ENCODE measurements around the gene RAI1.
A peak's percentile ranks its signal among the peaks of the same experiment; 100 is the strongest.

Gene RAI1

DNA sequence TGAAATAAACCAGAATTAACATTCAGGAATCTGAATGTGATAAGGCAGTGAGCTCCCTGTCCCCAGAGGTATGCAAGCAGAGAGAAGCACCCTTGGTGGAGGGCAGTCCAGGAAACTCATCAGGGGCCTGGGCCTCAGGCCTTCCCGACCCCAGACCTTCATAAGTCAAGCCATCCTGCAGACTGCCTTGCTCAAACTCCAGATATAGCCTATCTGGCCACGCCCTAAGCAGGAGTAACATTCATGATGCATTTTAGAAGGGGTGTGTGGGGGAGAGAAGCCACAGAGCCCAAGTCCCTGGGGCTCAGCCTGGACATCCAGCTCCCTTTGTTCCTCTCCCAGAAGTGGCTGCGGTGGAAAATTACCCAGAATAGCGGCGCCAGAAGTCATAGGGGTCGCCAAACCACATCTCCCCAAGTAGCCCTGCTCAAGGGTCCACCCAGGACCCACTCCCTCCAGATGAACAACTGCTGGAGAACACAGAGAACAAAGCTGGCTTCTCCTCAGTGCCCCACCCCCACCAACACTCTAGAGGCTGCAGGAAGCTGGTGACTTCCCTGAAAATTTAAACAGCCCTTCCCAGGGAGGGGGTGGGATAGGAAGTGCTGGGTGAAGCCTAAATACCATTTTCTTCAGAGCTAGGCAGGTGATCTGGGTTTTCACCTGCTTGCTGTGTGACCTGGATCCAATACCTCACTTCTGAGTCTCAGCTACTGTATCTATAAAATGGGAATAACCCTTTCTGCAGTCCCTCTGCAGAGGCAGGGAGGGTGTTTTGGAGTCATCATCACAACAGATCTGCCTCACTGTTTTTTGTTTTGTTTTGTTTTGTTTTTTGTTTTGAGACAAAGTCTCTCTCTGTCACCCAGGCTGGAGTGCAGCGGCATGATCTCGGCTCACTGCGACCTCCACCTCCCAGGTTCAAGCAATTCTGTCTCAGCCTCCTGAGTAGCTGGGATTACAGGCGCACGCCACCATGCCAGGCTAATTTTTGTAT, 157.0 kb downstream of the RAI1 start (continued):
- TF ChIP-seq, protein P1, sequence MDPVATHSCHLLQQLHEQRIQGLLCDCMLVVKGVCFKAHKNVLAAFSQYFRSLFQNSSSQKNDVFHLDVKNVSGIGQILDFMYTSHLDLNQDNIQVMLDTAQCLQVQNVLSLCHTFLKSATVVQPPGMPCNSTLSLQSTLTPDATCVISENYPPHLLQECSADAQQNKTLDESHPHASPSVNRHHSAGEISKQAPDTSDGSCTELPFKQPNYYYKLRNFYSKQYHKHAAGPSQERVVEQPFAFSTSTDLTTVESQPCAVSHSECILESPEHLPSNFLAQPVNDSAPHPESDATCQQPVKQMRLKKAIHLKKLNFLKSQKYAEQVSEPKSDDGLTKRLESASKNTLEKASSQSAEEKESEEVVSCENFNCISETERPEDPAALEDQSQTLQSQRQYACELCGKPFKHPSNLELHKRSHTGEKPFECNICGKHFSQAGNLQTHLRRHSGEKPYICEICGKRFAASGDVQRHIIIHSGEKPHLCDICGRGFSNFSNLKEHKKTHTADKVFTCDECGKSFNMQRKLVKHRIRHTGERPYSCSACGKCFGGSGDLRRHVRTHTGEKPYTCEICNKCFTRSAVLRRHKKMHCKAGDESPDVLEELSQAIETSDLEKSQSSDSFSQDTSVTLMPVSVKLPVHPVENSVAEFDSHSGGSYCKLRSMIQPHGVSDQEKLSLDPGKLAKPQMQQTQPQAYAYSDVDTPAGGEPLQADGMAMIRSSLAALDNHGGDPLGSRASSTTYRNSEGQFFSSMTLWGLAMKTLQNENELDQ (tag by site-specific recombination; IDR thresholded peaks at IDR 0.05; ENCODE audit: low read depth), result no peak
- peak; percentile 18; the same call in 1 of the 2 replicates for TF ChIP-seq PRDM1 (tag by site-specific recombination; IDR thresholded peaks at IDR 0.05)
- no peak for TF ChIP-seq ZNF610 (tag by site-specific recombination; IDR thresholded peaks at IDR 0.05; ENCODE audit: borderline replicate concordance)
- TF ChIP-seq, protein P2, sequence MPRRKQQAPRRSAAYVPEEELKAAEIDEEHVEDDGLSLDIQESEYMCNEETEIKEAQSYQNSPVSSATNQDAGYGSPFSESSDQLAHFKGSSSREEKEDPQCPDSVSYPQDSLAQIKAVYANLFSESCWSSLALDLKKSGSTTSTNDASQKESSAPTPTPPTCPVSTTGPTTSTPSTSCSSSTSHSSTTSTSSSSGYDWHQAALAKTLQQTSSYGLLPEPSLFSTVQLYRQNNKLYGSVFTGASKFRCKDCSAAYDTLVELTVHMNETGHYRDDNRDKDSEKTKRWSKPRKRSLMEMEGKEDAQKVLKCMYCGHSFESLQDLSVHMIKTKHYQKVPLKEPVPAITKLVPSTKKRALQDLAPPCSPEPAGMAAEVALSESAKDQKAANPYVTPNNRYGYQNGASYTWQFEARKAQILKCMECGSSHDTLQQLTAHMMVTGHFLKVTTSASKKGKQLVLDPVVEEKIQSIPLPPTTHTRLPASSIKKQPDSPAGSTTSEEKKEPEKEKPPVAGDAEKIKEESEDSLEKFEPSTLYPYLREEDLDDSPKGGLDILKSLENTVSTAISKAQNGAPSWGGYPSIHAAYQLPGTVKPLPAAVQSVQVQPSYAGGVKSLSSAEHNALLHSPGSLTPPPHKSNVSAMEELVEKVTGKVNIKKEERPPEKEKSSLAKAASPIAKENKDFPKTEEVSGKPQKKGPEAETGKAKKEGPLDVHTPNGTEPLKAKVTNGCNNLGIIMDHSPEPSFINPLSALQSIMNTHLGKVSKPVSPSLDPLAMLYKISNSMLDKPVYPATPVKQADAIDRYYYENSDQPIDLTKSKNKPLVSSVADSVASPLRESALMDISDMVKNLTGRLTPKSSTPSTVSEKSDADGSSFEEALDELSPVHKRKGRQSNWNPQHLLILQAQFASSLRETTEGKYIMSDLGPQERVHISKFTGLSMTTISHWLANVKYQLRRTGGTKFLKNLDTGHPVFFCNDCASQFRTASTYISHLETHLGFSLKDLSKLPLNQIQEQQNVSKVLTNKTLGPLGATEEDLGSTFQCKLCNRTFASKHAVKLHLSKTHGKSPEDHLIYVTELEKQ (tag by site-specific recombination; IDR thresholded peaks at IDR 0.05; ENCODE audit: borderline replicate concordance), result no peak
- TF ChIP-seq ZNF138 (tag by site-specific recombination; IDR thresholded peaks at IDR 0.05; ENCODE audit: borderline replicate concordance), result no peak
- TF ChIP-seq OSR2 (tag by site-specific recombination; IDR thresholded peaks at IDR 0.05), result peak; percentile 59; the same call in 1 of the 2 replicates
- TF ChIP-seq ZNF112 (tag by site-specific recombination; IDR thresholded peaks at IDR 0.05), result no peak
- TF ChIP-seq, protein P3, sequence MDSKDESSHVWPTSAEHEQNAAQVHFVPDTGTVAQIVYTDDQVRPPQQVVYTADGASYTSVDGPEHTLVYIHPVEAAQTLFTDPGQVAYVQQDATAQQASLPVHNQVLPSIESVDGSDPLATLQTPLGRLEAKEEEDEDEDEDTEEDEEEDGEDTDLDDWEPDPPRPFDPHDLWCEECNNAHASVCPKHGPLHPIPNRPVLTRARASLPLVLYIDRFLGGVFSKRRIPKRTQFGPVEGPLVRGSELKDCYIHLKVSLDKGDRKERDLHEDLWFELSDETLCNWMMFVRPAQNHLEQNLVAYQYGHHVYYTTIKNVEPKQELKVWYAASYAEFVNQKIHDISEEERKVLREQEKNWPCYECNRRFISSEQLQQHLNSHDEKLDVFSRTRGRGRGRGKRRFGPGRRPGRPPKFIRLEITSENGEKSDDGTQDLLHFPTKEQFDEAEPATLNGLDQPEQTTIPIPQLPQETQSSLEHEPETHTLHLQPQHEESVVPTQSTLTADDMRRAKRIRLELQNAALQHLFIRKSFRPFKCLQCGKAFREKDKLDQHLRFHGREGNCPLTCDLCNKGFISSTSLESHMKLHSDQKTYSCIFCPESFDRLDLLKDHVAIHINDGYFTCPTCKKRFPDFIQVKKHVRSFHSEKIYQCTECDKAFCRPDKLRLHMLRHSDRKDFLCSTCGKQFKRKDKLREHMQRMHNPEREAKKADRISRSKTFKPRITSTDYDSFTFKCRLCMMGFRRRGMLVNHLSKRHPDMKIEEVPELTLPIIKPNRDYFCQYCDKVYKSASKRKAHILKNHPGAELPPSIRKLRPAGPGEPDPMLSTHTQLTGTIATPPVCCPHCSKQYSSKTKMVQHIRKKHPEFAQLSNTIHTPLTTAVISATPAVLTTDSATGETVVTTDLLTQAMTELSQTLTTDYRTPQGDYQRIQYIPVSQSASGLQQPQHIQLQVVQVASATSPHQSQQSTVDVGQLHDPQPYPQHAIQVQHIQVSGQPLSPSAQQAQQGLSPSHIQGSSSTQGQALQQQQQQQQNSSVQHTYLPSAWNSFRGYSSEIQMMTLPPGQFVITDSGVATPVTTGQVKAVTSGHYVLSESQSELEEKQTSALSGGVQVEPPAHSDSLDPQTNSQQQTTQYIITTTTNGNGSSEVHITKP (tag by site-specific recombination; IDR thresholded peaks at IDR 0.05), result peak; percentile 82
- TF ChIP-seq, protein P4, sequence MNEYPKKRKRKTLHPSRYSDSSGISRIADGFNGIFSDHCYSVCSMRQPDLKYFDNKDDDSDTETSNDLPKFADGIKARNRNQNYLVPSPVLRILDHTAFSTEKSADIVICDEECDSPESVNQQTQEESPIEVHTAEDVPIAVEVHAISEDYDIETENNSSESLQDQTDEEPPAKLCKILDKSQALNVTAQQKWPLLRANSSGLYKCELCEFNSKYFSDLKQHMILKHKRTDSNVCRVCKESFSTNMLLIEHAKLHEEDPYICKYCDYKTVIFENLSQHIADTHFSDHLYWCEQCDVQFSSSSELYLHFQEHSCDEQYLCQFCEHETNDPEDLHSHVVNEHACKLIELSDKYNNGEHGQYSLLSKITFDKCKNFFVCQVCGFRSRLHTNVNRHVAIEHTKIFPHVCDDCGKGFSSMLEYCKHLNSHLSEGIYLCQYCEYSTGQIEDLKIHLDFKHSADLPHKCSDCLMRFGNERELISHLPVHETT (tag by site-specific recombination; IDR thresholded peaks at IDR 0.05), result no peak
- 0 out of 2 replicates have a peak, but pooled peaks have one; percentile 19 for TF ChIP-seq MZF1 (tag by site-specific recombination; IDR thresholded peaks at IDR 0.05; ENCODE audit: borderline replicate concordance)
- TF ChIP-seq, protein P5, sequence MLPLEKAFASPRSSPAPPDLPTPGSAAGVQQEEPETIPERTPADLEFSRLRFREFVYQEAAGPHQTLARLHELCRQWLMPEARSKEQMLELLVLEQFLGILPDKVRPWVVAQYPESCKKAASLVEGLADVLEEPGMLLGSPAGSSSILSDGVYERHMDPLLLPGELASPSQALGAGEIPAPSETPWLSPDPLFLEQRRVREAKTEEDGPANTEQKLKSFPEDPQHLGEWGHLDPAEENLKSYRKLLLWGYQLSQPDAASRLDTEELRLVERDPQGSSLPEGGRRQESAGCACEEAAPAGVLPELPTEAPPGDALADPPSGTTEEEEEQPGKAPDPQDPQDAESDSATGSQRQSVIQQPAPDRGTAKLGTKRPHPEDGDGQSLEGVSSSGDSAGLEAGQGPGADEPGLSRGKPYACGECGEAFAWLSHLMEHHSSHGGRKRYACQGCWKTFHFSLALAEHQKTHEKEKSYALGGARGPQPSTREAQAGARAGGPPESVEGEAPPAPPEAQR (tag by site-specific recombination; IDR thresholded peaks at IDR 0.05), result no peak
- TF ChIP-seq ZNF239 (tag by site-specific recombination; IDR thresholded peaks at IDR 0.05), result no peak
- TF ChIP-seq, protein P6, sequence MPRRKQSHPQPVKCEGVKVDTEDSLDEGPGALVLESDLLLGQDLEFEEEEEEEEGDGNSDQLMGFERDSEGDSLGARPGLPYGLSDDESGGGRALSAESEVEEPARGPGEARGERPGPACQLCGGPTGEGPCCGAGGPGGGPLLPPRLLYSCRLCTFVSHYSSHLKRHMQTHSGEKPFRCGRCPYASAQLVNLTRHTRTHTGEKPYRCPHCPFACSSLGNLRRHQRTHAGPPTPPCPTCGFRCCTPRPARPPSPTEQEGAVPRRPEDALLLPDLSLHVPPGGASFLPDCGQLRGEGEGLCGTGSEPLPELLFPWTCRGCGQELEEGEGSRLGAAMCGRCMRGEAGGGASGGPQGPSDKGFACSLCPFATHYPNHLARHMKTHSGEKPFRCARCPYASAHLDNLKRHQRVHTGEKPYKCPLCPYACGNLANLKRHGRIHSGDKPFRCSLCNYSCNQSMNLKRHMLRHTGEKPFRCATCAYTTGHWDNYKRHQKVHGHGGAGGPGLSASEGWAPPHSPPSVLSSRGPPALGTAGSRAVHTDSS (tag by site-specific recombination; IDR thresholded peaks at IDR 0.05), result no peak
- TF ChIP-seq ZNF221 (tag by site-specific recombination; IDR thresholded peaks at IDR 0.05; ENCODE audit: borderline replicate concordance), result no peak
- peak; percentile 24; the same call in 1 of the 2 replicates for TF ChIP-seq KLF9 (tag by site-specific recombination; IDR thresholded peaks at IDR 0.05; ENCODE audit: low read depth)
- TF ChIP-seq, protein P7, sequence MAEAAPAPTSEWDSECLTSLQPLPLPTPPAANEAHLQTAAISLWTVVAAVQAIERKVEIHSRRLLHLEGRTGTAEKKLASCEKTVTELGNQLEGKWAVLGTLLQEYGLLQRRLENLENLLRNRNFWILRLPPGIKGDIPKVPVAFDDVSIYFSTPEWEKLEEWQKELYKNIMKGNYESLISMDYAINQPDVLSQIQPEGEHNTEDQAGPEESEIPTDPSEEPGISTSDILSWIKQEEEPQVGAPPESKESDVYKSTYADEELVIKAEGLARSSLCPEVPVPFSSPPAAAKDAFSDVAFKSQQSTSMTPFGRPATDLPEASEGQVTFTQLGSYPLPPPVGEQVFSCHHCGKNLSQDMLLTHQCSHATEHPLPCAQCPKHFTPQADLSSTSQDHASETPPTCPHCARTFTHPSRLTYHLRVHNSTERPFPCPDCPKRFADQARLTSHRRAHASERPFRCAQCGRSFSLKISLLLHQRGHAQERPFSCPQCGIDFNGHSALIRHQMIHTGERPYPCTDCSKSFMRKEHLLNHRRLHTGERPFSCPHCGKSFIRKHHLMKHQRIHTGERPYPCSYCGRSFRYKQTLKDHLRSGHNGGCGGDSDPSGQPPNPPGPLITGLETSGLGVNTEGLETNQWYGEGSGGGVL (tag by site-specific recombination; IDR thresholded peaks at IDR 0.05), result no peak
- TF ChIP-seq ZNF391 (tag by site-specific recombination; IDR thresholded peaks at IDR 0.05; ENCODE audit: borderline replicate concordance, low read depth), result 0 out of 2 replicates have a peak, but pooled peaks have one; percentile 38
- no peak for TF ChIP-seq ZBTB7A (tag by site-specific recombination; IDR thresholded peaks at IDR 0.05; ENCODE audit: low read depth)
- no peak for TF ChIP-seq GLIS2 (tag by site-specific recombination; IDR thresholded peaks at IDR 0.05)

Measured in HEK293 (cell line).